Thyroid gland (tissue), 4 donors: ENCODE results near the gene AGAP9.
"Not testable (repeated sequence)": the region's sequence is repeated elsewhere in the genome, so short reads cannot be mapped to it uniquely, and the experiment has no call there.

Experiments used
- POLR2A ChIP-seq, 2 donors: fragments of 450-650 bp; IDR thresholded peaks; one replicate each; pipeline ENCODE4 v1.6.1; 2017; ENCODE audit warnings: antibody characterized with exemption in 2 of 2, mild to moderate bottlenecking in 2 of 2, moderate library complexity in 1 of 2
- TF ChIP-seq, protein P1 (sequence below), 6 experiments: fragments of 200-600 bp in 3 of 6; fragments of 450-650 bp in 3 of 6; sonication (generic) in 3 of 6; IDR thresholded peaks; one replicate each; pipeline ENCODE4 v1.5.1; 2016 to 2019; ENCODE audit warnings: antibody characterized with exemption in 6 of 6, mild to moderate bottlenecking in 2 of 6, inconsistent platforms in 1 of 6, moderate library complexity in 1 of 6

DNA sequence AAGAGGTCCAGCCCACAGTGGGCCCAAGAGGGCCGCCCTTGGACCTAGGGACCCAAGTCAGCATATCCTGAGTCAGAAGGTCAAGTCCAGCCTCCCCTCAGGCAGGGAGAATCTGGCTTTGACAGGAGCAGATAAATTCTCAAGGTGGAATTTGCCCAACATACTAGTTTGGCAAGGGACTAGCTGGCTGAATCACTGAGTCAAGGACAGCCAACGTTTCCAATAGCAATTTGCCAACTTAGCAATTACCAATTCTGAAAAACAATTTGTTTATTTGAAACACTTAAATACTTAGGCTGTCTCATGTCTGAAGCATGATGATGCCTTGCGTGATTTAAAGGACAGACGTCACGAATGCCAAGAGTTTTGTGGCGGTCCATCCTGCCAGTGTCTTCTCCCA is 29.2 kb downstream of the AGAP9 start:
- TF ChIP-seq, protein P1, sequence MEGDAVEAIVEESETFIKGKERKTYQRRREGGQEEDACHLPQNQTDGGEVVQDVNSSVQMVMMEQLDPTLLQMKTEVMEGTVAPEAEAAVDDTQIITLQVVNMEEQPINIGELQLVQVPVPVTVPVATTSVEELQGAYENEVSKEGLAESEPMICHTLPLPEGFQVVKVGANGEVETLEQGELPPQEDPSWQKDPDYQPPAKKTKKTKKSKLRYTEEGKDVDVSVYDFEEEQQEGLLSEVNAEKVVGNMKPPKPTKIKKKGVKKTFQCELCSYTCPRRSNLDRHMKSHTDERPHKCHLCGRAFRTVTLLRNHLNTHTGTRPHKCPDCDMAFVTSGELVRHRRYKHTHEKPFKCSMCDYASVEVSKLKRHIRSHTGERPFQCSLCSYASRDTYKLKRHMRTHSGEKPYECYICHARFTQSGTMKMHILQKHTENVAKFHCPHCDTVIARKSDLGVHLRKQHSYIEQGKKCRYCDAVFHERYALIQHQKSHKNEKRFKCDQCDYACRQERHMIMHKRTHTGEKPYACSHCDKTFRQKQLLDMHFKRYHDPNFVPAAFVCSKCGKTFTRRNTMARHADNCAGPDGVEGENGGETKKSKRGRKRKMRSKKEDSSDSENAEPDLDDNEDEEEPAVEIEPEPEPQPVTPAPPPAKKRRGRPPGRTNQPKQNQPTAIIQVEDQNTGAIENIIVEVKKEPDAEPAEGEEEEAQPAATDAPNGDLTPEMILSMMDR (IDR thresholded peaks at IDR 0.05): not testable (repeated sequence)
- not testable (repeated sequence) for TF ChIP-seq POLR2A (IDR thresholded peaks at IDR 0.05)
